Measurements from ENCODE around the gene HMOX1. TPM values are rescaled to one million over a fixed set of nuclear protein-coding genes. Genes with fewer than 3 reads are reported as not detected.
"Not testable (repeated sequence)": the region's sequence is repeated elsewhere in the genome, so short reads cannot be mapped to it uniquely, and the experiment has no call there.

Gene HMOX1
- total and polyA plus RNA-seq, 9 donors: 11.5 to 36.0 (median 24.8) TPM

- Histone ChIP-seq H3K27me3 (ENCODE audit: control insufficient read depth, insufficient read depth, low read length) (peaks cover 3% of the 10 kb centered on the region), H3K36me3 (ENCODE audit: control insufficient read depth, insufficient read depth, low read length) (no peaks in the 10 kb centered on the region), H3K4me1 (ENCODE audit: control insufficient read depth, insufficient read depth, low read length) (no peaks in the 10 kb centered on the region), H3K4me3 (ENCODE audit: low read length) (no peak overlapping the region), H3K27ac (ENCODE audit: low read length) (no peak overlapping the region), H3K9me3 (replicated peaks; ENCODE audit: control insufficient read depth, low read depth, low read length) (no peaks in the 10 kb centered on the region)
- no peak for DNase-seq
- WGBS (ENCODE audit: insufficient coverage): 79% methylated on average over 8 of the region's 11 CpGs
These were observed 17.3 kb upstream of the HMOX1 start for GRCh38 chr22:35363566-35364086.

GRCh38 chr22:35364230-35364629, 16.7 kb upstream of the HMOX1 start:
- WGBS (ENCODE audit: insufficient coverage): 83% methylated on average over 3 of the region's 7 CpGs
- H3K27ac ChIP-seq (ENCODE audit: low read length); H3K4me3 ChIP-seq (ENCODE audit: low read length); H3K9me3 ChIP-seq (replicated peaks; ENCODE audit: control insufficient read depth, low read depth, low read length); H3K27me3 ChIP-seq (ENCODE audit: control insufficient read depth, insufficient read depth, low read length); H3K36me3 ChIP-seq (ENCODE audit: control insufficient read depth, insufficient read depth, low read length); H3K4me1 ChIP-seq (ENCODE audit: control insufficient read depth, insufficient read depth, low read length): not testable (repeated sequence)
- DNase-seq: peak; percentile 56

GRCh38 chr22:35367331-35367886, 13.5 kb upstream of the HMOX1 start:
- DNase-seq: peak; percentile 44
- Histone ChIP-seq H3K27me3 (ENCODE audit: control insufficient read depth, insufficient read depth, low read length) (no peaks in the 10 kb centered on the region), H3K9me3 (replicated peaks; ENCODE audit: control insufficient read depth, low read depth, low read length) (no peaks in the 10 kb centered on the region), H3K4me3 (ENCODE audit: low read length) (no peak overlapping the region), H3K27ac (ENCODE audit: low read length) (no peak overlapping the region), H3K4me1 (ENCODE audit: control insufficient read depth, insufficient read depth, low read length) (peaks cover 12% of the 10 kb centered on the region), H3K36me3 (ENCODE audit: control insufficient read depth, insufficient read depth, low read length) (no peaks in the 10 kb centered on the region)
- WGBS (ENCODE audit: insufficient coverage): 69% methylated on average over 9 of the region's 9 CpGs

GRCh38 chr22:35368386-35368785, 12.5 kb upstream of the HMOX1 start:
- Histone ChIP-seq H3K27ac (ENCODE audit: low read length) (no peak overlapping the region), H3K27me3 (ENCODE audit: control insufficient read depth, insufficient read depth, low read length) (no peaks in the 10 kb centered on the region), H3K4me3 (ENCODE audit: low read length) (no peak overlapping the region), H3K9me3 (replicated peaks; ENCODE audit: control insufficient read depth, low read depth, low read length) (no peaks in the 10 kb centered on the region), H3K4me1 (ENCODE audit: control insufficient read depth, insufficient read depth, low read length) (peaks cover 12% of the 10 kb centered on the region), H3K36me3 (ENCODE audit: control insufficient read depth, insufficient read depth, low read length) (no peaks in the 10 kb centered on the region)
- no peak for DNase-seq
- 73% methylated on average over 3 of the region's 6 CpGs for WGBS (ENCODE audit: insufficient coverage)

- H3K27me3 ChIP-seq (ENCODE audit: control insufficient read depth, insufficient read depth, low read length): no peaks in the 10 kb centered on the region
- peaks cover 12% of the 10 kb centered on the region for H3K4me1 ChIP-seq (ENCODE audit: control insufficient read depth, insufficient read depth, low read length)
- WGBS (ENCODE audit: insufficient coverage): 37% methylated on average over 2 of the region's 2 CpGs
- no peaks in the 10 kb centered on the region for H3K36me3 ChIP-seq (ENCODE audit: control insufficient read depth, insufficient read depth, low read length)
- no peak for DNase-seq
- H3K9me3 ChIP-seq (replicated peaks; ENCODE audit: control insufficient read depth, low read depth, low read length): no peaks in the 10 kb centered on the region
- no peak overlapping the region for H3K4me3 ChIP-seq (ENCODE audit: low read length)
- no peak overlapping the region for H3K27ac ChIP-seq (ENCODE audit: low read length)
These were observed 10.9 kb upstream of the HMOX1 start for GRCh38 chr22:35369996-35370395.

- Histone ChIP-seq H3K4me3 (ENCODE audit: low read length) (no peak overlapping the region), H3K36me3 (ENCODE audit: control insufficient read depth, insufficient read depth, low read length) (no peaks in the 10 kb centered on the region), H3K9me3 (replicated peaks; ENCODE audit: control insufficient read depth, low read depth, low read length) (no peaks in the 10 kb centered on the region), H3K4me1 (ENCODE audit: control insufficient read depth, insufficient read depth, low read length) (peaks cover 33% of the 10 kb centered on the region), H3K27ac (ENCODE audit: low read length) (no peak overlapping the region), H3K27me3 (ENCODE audit: control insufficient read depth, insufficient read depth, low read length) (no peaks in the 10 kb centered on the region)
- WGBS (ENCODE audit: insufficient coverage): 10% methylated on average over 1 of the region's 6 CpGs
- DNase-seq: no peak
These were observed 7.1 kb upstream of the HMOX1 start for GRCh38 chr22:35373781-35374180.

GRCh38 chr22:35375031-35375430, 5.9 kb upstream of the HMOX1 start:
- Histone ChIP-seq H3K27me3 (ENCODE audit: control insufficient read depth, insufficient read depth, low read length) (no peaks in the 10 kb centered on the region), H3K36me3 (ENCODE audit: control insufficient read depth, insufficient read depth, low read length) (no peaks in the 10 kb centered on the region), H3K4me3 (ENCODE audit: low read length) (no peak overlapping the region), H3K4me1 (ENCODE audit: control insufficient read depth, insufficient read depth, low read length) (peaks cover 35% of the 10 kb centered on the region), H3K27ac (ENCODE audit: low read length) (no peak overlapping the region), H3K9me3 (replicated peaks; ENCODE audit: control insufficient read depth, low read depth, low read length) (no peaks in the 10 kb centered on the region)
- peak; percentile 28 for DNase-seq
- no CpG with 5 or more reads among the region's 3 CpGs for WGBS (ENCODE audit: insufficient coverage)

- no peak overlapping the region for H3K27ac ChIP-seq (ENCODE audit: low read length)
- H3K4me1 ChIP-seq (ENCODE audit: control insufficient read depth, insufficient read depth, low read length): peaks cover 38% of the 10 kb centered on the region
- H3K27me3 ChIP-seq (ENCODE audit: control insufficient read depth, insufficient read depth, low read length): peaks cover 2% of the 10 kb centered on the region
- H3K36me3 ChIP-seq (ENCODE audit: control insufficient read depth, insufficient read depth, low read length): no peaks in the 10 kb centered on the region
- H3K9me3 ChIP-seq (replicated peaks; ENCODE audit: control insufficient read depth, low read depth, low read length): no peaks in the 10 kb centered on the region
- no peak for DNase-seq
- H3K4me3 ChIP-seq (ENCODE audit: low read length): no peak overlapping the region
- WGBS (ENCODE audit: insufficient coverage): 54% methylated on average over 7 of the region's 8 CpGs
These were observed 5.4 kb upstream of the HMOX1 start for GRCh38 chr22:35375526-35375925.

- peak overlapping the region; percentile 89 for H3K27ac ChIP-seq (ENCODE audit: low read length)
- 4% methylated on average over 4 of the region's 17 CpGs for WGBS (ENCODE audit: insufficient coverage)
- no peak overlapping the region for H3K4me3 ChIP-seq (ENCODE audit: low read length)
- no peaks in the 10 kb centered on the region for H3K9me3 ChIP-seq (replicated peaks; ENCODE audit: control insufficient read depth, low read depth, low read length)
- peak; percentile 99 for DNase-seq
- H3K27me3 ChIP-seq (ENCODE audit: control insufficient read depth, insufficient read depth, low read length): peaks cover 2% of the 10 kb centered on the region
- H3K36me3 ChIP-seq (ENCODE audit: control insufficient read depth, insufficient read depth, low read length): no peaks in the 10 kb centered on the region
- peaks cover 41% of the 10 kb centered on the region for H3K4me1 ChIP-seq (ENCODE audit: control insufficient read depth, insufficient read depth, low read length)
These were observed 4.0 kb upstream of the HMOX1 start for GRCh38 chr22:35376728-35377472.

GRCh38 chr22:35377735-35378134, 3.2 kb upstream of the HMOX1 start:
- no peak overlapping the region for H3K4me3 ChIP-seq (ENCODE audit: low read length)
- H3K27me3 ChIP-seq (ENCODE audit: control insufficient read depth, insufficient read depth, low read length): peaks cover 2% of the 10 kb centered on the region
- peak; percentile 29 for DNase-seq
- 78% methylated on average over 2 of the region's 3 CpGs for WGBS (ENCODE audit: insufficient coverage)
- H3K27ac ChIP-seq (ENCODE audit: low read length): no peak overlapping the region
- H3K4me1 ChIP-seq (ENCODE audit: control insufficient read depth, insufficient read depth, low read length): peaks cover 36% of the 10 kb centered on the region
- H3K36me3 ChIP-seq (ENCODE audit: control insufficient read depth, insufficient read depth, low read length): no peaks in the 10 kb centered on the region
- no peaks in the 10 kb centered on the region for H3K9me3 ChIP-seq (replicated peaks; ENCODE audit: control insufficient read depth, low read depth, low read length)
